A549 (cell line): ENCODE measurements around the gene VIPAS39. TPM values are rescaled to one million over a fixed set of nuclear protein-coding genes. Genes with fewer than 3 reads are reported as not detected.

Experiments used
- CBX8 ChIP-seq: fragments of 200-600 bp; sonication (generic); IDR thresholded peaks from 2 replicates; pipeline ENCODE4 v1.6.1; 2016
- CHD2 ChIP-seq: fragments of 150-350 bp; IDR thresholded peaks from 2 replicates; pipeline ENCODE4 v1.6.1; 2014; ENCODE audit warnings: low read length; ENCODE audit not compliant: partially characterized antibody
- CHD4 ChIP-seq: fragments of 200-600 bp; sonication (generic); IDR thresholded peaks from 2 replicates; pipeline ENCODE4 v1.6.1; 2016; ENCODE audit warnings: antibody characterized with exemption, mild to moderate bottlenecking, borderline replicate concordance
- HES2 ChIP-seq: fragments of >200 bp; sonication (Bioruptor Twin); formaldehyde crosslinking; IDR thresholded peaks from 2 replicates; pipeline ENCODE4 v1.6.1; 2016
- POLR2AphosphoS2 ChIP-seq: conservative IDR thresholded peaks from 2 replicates; pipeline ENCODE4 v1.6.1; 2012; ENCODE audit warnings: low read length, improper control_type of control experiment, inconsistent platforms
- RFX5 ChIP-seq: fragments of 450-650 bp; IDR thresholded peaks from 2 replicates; pipeline ENCODE4 v1.7.1; 2014; ENCODE audit warnings: antibody characterized with exemption, mild to moderate bottlenecking, moderate library complexity
- SMC3 ChIP-seq: fragments of >200 bp; sonication (Bioruptor Twin); formaldehyde crosslinking; IDR thresholded peaks from 3 replicates; pipeline ENCODE4 v1.6.1; 2018; ENCODE audit warnings: inconsistent platforms
- TP53 ChIP-seq: fragments of 250-450 bp; sonication (Bioruptor Pico); IDR thresholded peaks from 2 replicates; pipeline ENCODE4 v1.5.0; 2021; ENCODE audit warnings: mild to moderate bottlenecking, moderate library complexity
- polyA plus RNA-seq, 4 experiments: library from polyadenylated mRNA; depleted of rRNA in 3 of 4; stranded (reverse); fragments of >200 nt; fragmentation: RNase III in 1 of 4; extraction: RNeasy Plus Mini Kit Qiagen cat#74134 plus additional on column Dnase treatment in 1 of 4; gene quantifications; 2 replicates in 3 of 4; 3 replicates in 1 of 4; pipeline ENCODE4 v1.2.3, GENCODE V29; 2011 to 2017
- small RNA-seq, 6 experiments: library from RNA; depleted of rRNA; stranded (forward); fragments of <200 nt; gene quantifications; one replicate each; pipeline ENCODE3, GENCODE V24; 2012

Gene VIPAS39
- polyA plus RNA-seq, 2 of the 4 experiments (the other 2 are of a cell fraction) = 14.9 to 35.8 TPM

- TF ChIP-seq CHD2 = no peak
- no peak for TF ChIP-seq CBX8
- TF ChIP-seq POLR2AphosphoS2 = no peak
- TF ChIP-seq HES2 = no peak
- no peak for TF ChIP-seq SMC3
- no peak for TF ChIP-seq TP53
- 0 out of 2 replicates have a peak, but pooled peaks have one; percentile 48 for TF ChIP-seq RFX5
- no peak for TF ChIP-seq CHD4
Observed at GRCh38 chr14:77376771-77377501, 80.5 kb downstream of the VIPAS39 start, which contains the start of the genes SAMD15 and TMED8 (continued).

Small RNA genes lying within 50 kb of the gene (small RNA-seq; reads per million reads assigned to genes)
- gene RF00404 = 0 reads per million in 6 experiments

Other genes with a start within 250 kb of the VIPAS39 start
- not detected in 2 replicates for gene NGB, start 186.4 kb downstream of the VIPAS39 start, polyA plus RNA-seq (2011; rRNA removed)
- gene NGB, start 186.4 kb downstream of the VIPAS39 start, polyA plus RNA-seq (2017; fragmentation: RNase III; extraction: RNeasy Plus Mini Kit Qiagen cat#74134 plus additional on column Dnase treatment) = not detected in 3 replicates
- 35.0 and 38.7 TPM in 2 replicates for gene POMT2, start 136.7 kb downstream of the VIPAS39 start, polyA plus RNA-seq (2011; rRNA removed)
- gene POMT2, start 136.7 kb downstream of the VIPAS39 start, polyA plus RNA-seq (2017; fragmentation: RNase III; extraction: RNeasy Plus Mini Kit Qiagen cat#74134 plus additional on column Dnase treatment) = 25.9 to 29.0 TPM (median 27.1 TPM) in 3 replicates
- 24.3 and 29.3 TPM in 2 replicates for gene GSTZ1, start 136.6 kb downstream of the VIPAS39 start, polyA plus RNA-seq (2011; rRNA removed)
- 29.7 to 33.6 TPM (median 30.1 TPM) in 3 replicates for gene GSTZ1, start 136.6 kb downstream of the VIPAS39 start, polyA plus RNA-seq (2017; fragmentation: RNase III; extraction: RNeasy Plus Mini Kit Qiagen cat#74134 plus additional on column Dnase treatment)
- gene TMED8, start 80.5 kb downstream of the VIPAS39 start, polyA plus RNA-seq (2011; rRNA removed) = 11.7 and 13.9 TPM in 2 replicates
- gene TMED8, start 80.5 kb downstream of the VIPAS39 start, polyA plus RNA-seq (2017; fragmentation: RNase III; extraction: RNeasy Plus Mini Kit Qiagen cat#74134 plus additional on column Dnase treatment) = 8.1 to 8.8 TPM (median 8.8 TPM) in 3 replicates
- 2.0 and 2.7 TPM in 2 replicates for gene SAMD15, start 80.2 kb downstream of the VIPAS39 start, polyA plus RNA-seq (2011; rRNA removed)
- 2.1 to 2.5 TPM (median 2.2 TPM) in 3 replicates for gene SAMD15, start 80.2 kb downstream of the VIPAS39 start, polyA plus RNA-seq (2017; fragmentation: RNase III; extraction: RNeasy Plus Mini Kit Qiagen cat#74134 plus additional on column Dnase treatment)
- 0.34 and 0.45 TPM in 2 replicates for gene NOXRED1, start 34.1 kb downstream of the VIPAS39 start, polyA plus RNA-seq (2011; rRNA removed)
- gene NOXRED1, start 34.1 kb downstream of the VIPAS39 start, polyA plus RNA-seq (2017; fragmentation: RNase III; extraction: RNeasy Plus Mini Kit Qiagen cat#74134 plus additional on column Dnase treatment) = 0.16 to 0.22 TPM (median 0.18 TPM) in 3 replicates
- 289 and 299 TPM in 2 replicates for gene AHSA1, start 492 bp upstream of the VIPAS39 start, polyA plus RNA-seq (2011; rRNA removed)
- 307 to 334 TPM (median 308 TPM) in 3 replicates for gene AHSA1, start 492 bp upstream of the VIPAS39 start, polyA plus RNA-seq (2017; fragmentation: RNase III; extraction: RNeasy Plus Mini Kit Qiagen cat#74134 plus additional on column Dnase treatment)
- gene ISM2, start 41.2 kb upstream of the VIPAS39 start, polyA plus RNA-seq (2011; rRNA removed) = 0.10 and 0.11 TPM in 2 replicates
- gene ISM2, start 41.2 kb upstream of the VIPAS39 start, polyA plus RNA-seq (2017; fragmentation: RNase III; extraction: RNeasy Plus Mini Kit Qiagen cat#74134 plus additional on column Dnase treatment) = 0.21 to 0.31 TPM (median 0.22 TPM) in 3 replicates
- 29.9 and 30.9 TPM in 2 replicates for gene SPTLC2, start 159.0 kb upstream of the VIPAS39 start, polyA plus RNA-seq (2011; rRNA removed)
- gene SPTLC2, start 159.0 kb upstream of the VIPAS39 start, polyA plus RNA-seq (2017; fragmentation: RNase III; extraction: RNeasy Plus Mini Kit Qiagen cat#74134 plus additional on column Dnase treatment) = 16.3 to 17.6 TPM (median 17.2 TPM) in 3 replicates